ENCODE measurements around the gene LGALS14.
"Not testable (repeated sequence)": the region's sequence is repeated elsewhere in the genome, so short reads cannot be mapped to it uniquely, and the experiment has no call there.

Gene LGALS14

DNA sequence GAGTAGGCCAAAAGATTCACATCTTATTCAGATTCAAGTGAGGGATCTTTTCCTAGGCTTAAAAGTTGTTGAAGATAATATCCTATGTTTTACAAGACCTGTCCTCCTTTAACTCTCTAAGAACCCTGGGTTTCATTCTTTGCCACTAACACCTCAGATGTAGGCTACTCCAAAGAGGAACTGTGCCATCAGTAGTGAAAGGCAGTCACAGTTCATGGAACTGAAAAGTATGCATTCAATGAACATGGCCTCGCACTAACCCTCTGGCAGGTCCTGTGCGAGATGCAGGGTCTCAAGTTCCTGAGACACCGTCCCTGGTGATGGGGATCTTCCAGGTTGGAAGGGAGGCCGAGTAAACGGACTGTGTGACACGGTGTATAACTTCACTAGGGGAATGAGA lies 4.3 kb downstream of the LGALS14 start:
- Histone ChIP-seq H2AFZ (ENCODE audit: low read depth) (no peak overlapping the region), H3K27ac (no peak overlapping the region), H4K20me1 (ENCODE audit: insufficient read depth) (no peaks in the 10 kb centered on the region), H3K79me2 (ENCODE audit: insufficient read depth, low read depth) (no peaks in the 10 kb centered on the region), H3K27me3 (ENCODE audit: insufficient read depth, low read depth) (no peaks in the 10 kb centered on the region), H3K9ac (no peak overlapping the region), H3K4me2 (no peak overlapping the region), H3K36me3 (ENCODE audit: insufficient read depth) (no peaks in the 10 kb centered on the region), H3K4me3 (IDR thresholded peaks at IDR 0.05; ENCODE audit: insufficient read depth, low read depth, low read length) (no peak overlapping the region), H3K4me1 (ENCODE audit: low read depth, poor library complexity, severe bottlenecking) (peaks cover 17% of the 10 kb centered on the region)
- TF ChIP-seq, protein P1, sequence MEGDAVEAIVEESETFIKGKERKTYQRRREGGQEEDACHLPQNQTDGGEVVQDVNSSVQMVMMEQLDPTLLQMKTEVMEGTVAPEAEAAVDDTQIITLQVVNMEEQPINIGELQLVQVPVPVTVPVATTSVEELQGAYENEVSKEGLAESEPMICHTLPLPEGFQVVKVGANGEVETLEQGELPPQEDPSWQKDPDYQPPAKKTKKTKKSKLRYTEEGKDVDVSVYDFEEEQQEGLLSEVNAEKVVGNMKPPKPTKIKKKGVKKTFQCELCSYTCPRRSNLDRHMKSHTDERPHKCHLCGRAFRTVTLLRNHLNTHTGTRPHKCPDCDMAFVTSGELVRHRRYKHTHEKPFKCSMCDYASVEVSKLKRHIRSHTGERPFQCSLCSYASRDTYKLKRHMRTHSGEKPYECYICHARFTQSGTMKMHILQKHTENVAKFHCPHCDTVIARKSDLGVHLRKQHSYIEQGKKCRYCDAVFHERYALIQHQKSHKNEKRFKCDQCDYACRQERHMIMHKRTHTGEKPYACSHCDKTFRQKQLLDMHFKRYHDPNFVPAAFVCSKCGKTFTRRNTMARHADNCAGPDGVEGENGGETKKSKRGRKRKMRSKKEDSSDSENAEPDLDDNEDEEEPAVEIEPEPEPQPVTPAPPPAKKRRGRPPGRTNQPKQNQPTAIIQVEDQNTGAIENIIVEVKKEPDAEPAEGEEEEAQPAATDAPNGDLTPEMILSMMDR (conservative IDR thresholded peaks at IDR 0.05; ENCODE audit: low read depth, low read length) = no peak

- H3K4me2 ChIP-seq = no peak overlapping the region
- H4K20me1 ChIP-seq (ENCODE audit: insufficient read depth) = no peaks in the 10 kb centered on the region
- H2AFZ ChIP-seq (ENCODE audit: low read depth) = no peak overlapping the region
- TF ChIP-seq, protein P1 (conservative IDR thresholded peaks at IDR 0.05; ENCODE audit: low read depth, low read length) = no peak
- no peak overlapping the region for H3K27ac ChIP-seq
- no peaks in the 10 kb centered on the region for H3K27me3 ChIP-seq (ENCODE audit: insufficient read depth, low read depth)
- no peaks in the 10 kb centered on the region for H3K79me2 ChIP-seq (ENCODE audit: insufficient read depth, low read depth)
- peaks cover 10% of the 10 kb centered on the region for H3K4me1 ChIP-seq (ENCODE audit: low read depth, poor library complexity, severe bottlenecking)
- H3K4me3 ChIP-seq (IDR thresholded peaks at IDR 0.05; ENCODE audit: insufficient read depth, low read depth, low read length) = no peak overlapping the region
- H3K9ac ChIP-seq = no peak overlapping the region
- no peaks in the 10 kb centered on the region for H3K36me3 ChIP-seq (ENCODE audit: insufficient read depth)
Measured at GRCh38 chr19:39709026-39709872, 5.0 kb downstream of the LGALS14 start.

DNA sequence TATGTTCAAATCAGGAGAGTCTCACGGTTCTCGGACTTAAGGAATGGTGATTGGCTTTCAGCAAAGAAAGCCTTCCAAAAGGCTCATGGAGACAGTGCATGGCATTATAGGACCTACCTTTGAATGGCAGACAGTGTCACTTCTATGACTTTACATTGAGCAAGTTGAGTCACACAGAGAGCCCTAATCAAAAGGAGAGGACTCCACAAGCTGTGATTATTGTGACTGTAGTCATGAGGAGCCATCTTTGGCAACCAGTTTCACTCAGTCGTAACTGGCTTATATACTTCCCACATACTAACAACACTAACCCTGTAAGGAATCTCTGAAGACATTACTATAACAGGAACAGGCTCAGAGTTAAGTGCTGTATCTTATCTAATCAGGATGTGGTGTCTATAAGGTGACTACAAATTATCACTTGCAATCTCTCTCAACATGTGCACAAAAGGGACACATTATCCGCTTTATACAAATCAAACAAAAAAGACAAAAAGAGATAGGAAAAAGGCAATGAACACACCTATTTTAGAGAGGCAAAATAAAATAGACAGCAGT lies 6.1 kb downstream of the LGALS14 start:
- no peaks in the 10 kb centered on the region for H3K27me3 ChIP-seq (ENCODE audit: insufficient read depth, low read depth)
- H3K9ac ChIP-seq = no peak overlapping the region
- H3K4me3 ChIP-seq (IDR thresholded peaks at IDR 0.05; ENCODE audit: insufficient read depth, low read depth, low read length) = no peak overlapping the region
- no peak overlapping the region for H3K4me2 ChIP-seq
- no peaks in the 10 kb centered on the region for H3K4me1 ChIP-seq (ENCODE audit: low read depth, poor library complexity, severe bottlenecking)
- no peaks in the 10 kb centered on the region for H3K79me2 ChIP-seq (ENCODE audit: insufficient read depth, low read depth)
- H4K20me1 ChIP-seq (ENCODE audit: insufficient read depth) = no peaks in the 10 kb centered on the region
- H2AFZ ChIP-seq (ENCODE audit: low read depth) = no peak overlapping the region
- TF ChIP-seq, protein P1 (conservative IDR thresholded peaks at IDR 0.05; ENCODE audit: low read depth, low read length) = no peak
- H3K27ac ChIP-seq = no peak overlapping the region
- H3K36me3 ChIP-seq (ENCODE audit: insufficient read depth) = no peaks in the 10 kb centered on the region

GRCh38 chr19:39720144-39720543 lies 15.9 kb downstream of the LGALS14 start:
- H3K4me2 ChIP-seq; H3K36me3 ChIP-seq (ENCODE audit: insufficient read depth); H3K27me3 ChIP-seq (ENCODE audit: insufficient read depth, low read depth); H3K79me2 ChIP-seq (ENCODE audit: insufficient read depth, low read depth); H4K20me1 ChIP-seq (ENCODE audit: insufficient read depth); H3K27ac ChIP-seq; H3K4me1 ChIP-seq (ENCODE audit: low read depth, poor library complexity, severe bottlenecking); H3K4me3 ChIP-seq (IDR thresholded peaks at IDR 0.05; ENCODE audit: insufficient read depth, low read depth, low read length); H3K9ac ChIP-seq; H2AFZ ChIP-seq (ENCODE audit: low read depth): not testable (repeated sequence)

- TF ChIP-seq, protein P1 (conservative IDR thresholded peaks at IDR 0.05; ENCODE audit: low read depth, low read length) = no peak
- no peak overlapping the region for H3K4me3 ChIP-seq (IDR thresholded peaks at IDR 0.05; ENCODE audit: insufficient read depth, low read depth, low read length)
- H3K27ac ChIP-seq = no peak overlapping the region
- H3K79me2 ChIP-seq (ENCODE audit: insufficient read depth, low read depth) = no peaks in the 10 kb centered on the region
- H3K4me1 ChIP-seq (ENCODE audit: low read depth, poor library complexity, severe bottlenecking) = no peaks in the 10 kb centered on the region
- H2AFZ ChIP-seq (ENCODE audit: low read depth) = no peak overlapping the region
- no peaks in the 10 kb centered on the region for H3K27me3 ChIP-seq (ENCODE audit: insufficient read depth, low read depth)
- no peaks in the 10 kb centered on the region for H4K20me1 ChIP-seq (ENCODE audit: insufficient read depth)
- no peaks in the 10 kb centered on the region for H3K36me3 ChIP-seq (ENCODE audit: insufficient read depth)
- no peak overlapping the region for H3K4me2 ChIP-seq
- H3K9ac ChIP-seq = no peak overlapping the region
Measured at GRCh38 chr19:39725995-39726394, 21.7 kb downstream of the LGALS14 start.
